ENCODE data around the gene ACTG1. TPM values are rescaled to one million over a fixed set of nuclear protein-coding genes. Genes with fewer than 3 reads are reported as not detected.

Gene ACTG1
- total RNA-seq, 1 donor from 2014 or later: 2,441 TPM

- TF ChIP-seq POLR2AphosphoS5 (IDR thresholded peaks at IDR 0.05; ENCODE audit: insufficient read depth in 1 of 2, low read depth in 1 of 2) (no peak), POLR2A (IDR thresholded peaks at IDR 0.05) (no peak), CTCF (IDR thresholded peaks at IDR 0.05) (no peak)
- Histone ChIP-seq H3K4me1 (peaks cover 10% of the 10 kb centered on the region), H3K27ac (no peak overlapping the region), H3K9me3 (no peaks in the 10 kb centered on the region), H3K4me3 (no peak overlapping the region), H3K36me3 (no peaks in the 10 kb centered on the region), H3K27me3 (no peaks in the 10 kb centered on the region)
- intact Hi-C loops (cut with DNase I): no loop called here
- DNase-seq (ENCODE audit: extremely low spot score in 2 of 2): no peak
Measured at GRCh38 chr17:81466564-81467472, 45.8 kb downstream of the ACTG1 start.

- H3K27ac ChIP-seq: no peak overlapping the region
- no peaks in the 10 kb centered on the region for H3K36me3 ChIP-seq
- H3K9me3 ChIP-seq: no peaks in the 10 kb centered on the region
- peaks cover 3% of the 10 kb centered on the region for H3K4me1 ChIP-seq
- no peaks in the 10 kb centered on the region for H3K27me3 ChIP-seq
- intact Hi-C loops (cut with DNase I): no loop called here
- DNase-seq (ENCODE audit: extremely low spot score in 2 of 2): no peak
- TF ChIP-seq POLR2AphosphoS5 (IDR thresholded peaks at IDR 0.05; ENCODE audit: insufficient read depth in 1 of 2, low read depth in 1 of 2): no peak
- TF ChIP-seq POLR2A (IDR thresholded peaks at IDR 0.05): no peak
- no peak for TF ChIP-seq CTCF (IDR thresholded peaks at IDR 0.05)
- H3K4me3 ChIP-seq: no peak overlapping the region
Measured at GRCh38 chr17:81465910-81466309, 46.7 kb downstream of the ACTG1 start.

GRCh38 chr17:81464586-81464985, 48.0 kb downstream of the ACTG1 start:
- Histone ChIP-seq H3K27me3 (no peaks in the 10 kb centered on the region), H3K27ac (no peak overlapping the region), H3K9me3 (no peaks in the 10 kb centered on the region), H3K4me1 (no peaks in the 10 kb centered on the region), H3K4me3 (no peak overlapping the region), H3K36me3 (no peaks in the 10 kb centered on the region)
- intact Hi-C loops (cut with DNase I): no loop called here
- TF ChIP-seq CTCF (IDR thresholded peaks at IDR 0.05) (no peak), POLR2AphosphoS5 (IDR thresholded peaks at IDR 0.05; ENCODE audit: insufficient read depth in 1 of 2, low read depth in 1 of 2) (no peak), POLR2A (IDR thresholded peaks at IDR 0.05) (no peak)
- DNase-seq (ENCODE audit: extremely low spot score in 2 of 2): no peak

GRCh38 chr17:81463506-81463905, 49.1 kb downstream of the ACTG1 start:
- no peaks in the 10 kb centered on the region for H3K36me3 ChIP-seq
- H3K27me3 ChIP-seq: no peaks in the 10 kb centered on the region
- H3K9me3 ChIP-seq: no peaks in the 10 kb centered on the region
- intact Hi-C loops (cut with DNase I): no loop called here
- TF ChIP-seq CTCF (IDR thresholded peaks at IDR 0.05) (no peak), POLR2A (IDR thresholded peaks at IDR 0.05) (no peak), POLR2AphosphoS5 (IDR thresholded peaks at IDR 0.05; ENCODE audit: insufficient read depth in 1 of 2, low read depth in 1 of 2) (no peak)
- DNase-seq (ENCODE audit: extremely low spot score in 2 of 2): no peak
- H3K4me3 ChIP-seq: no peak overlapping the region
- H3K27ac ChIP-seq: no peak overlapping the region
- H3K4me1 ChIP-seq: no peaks in the 10 kb centered on the region

- DNase-seq (ENCODE audit: extremely low spot score in 2 of 2): no peak
- Histone ChIP-seq H3K27ac (no peak overlapping the region), H3K9me3 (no peaks in the 10 kb centered on the region), H3K36me3 (no peaks in the 10 kb centered on the region), H3K27me3 (no peaks in the 10 kb centered on the region), H3K4me1 (no peaks in the 10 kb centered on the region), H3K4me3 (no peak overlapping the region)
- intact Hi-C loops (cut with DNase I): no loop called here
- no peak for TF ChIP-seq CTCF (IDR thresholded peaks at IDR 0.05)
- no peak for TF ChIP-seq POLR2A (IDR thresholded peaks at IDR 0.05)
- TF ChIP-seq POLR2AphosphoS5 (IDR thresholded peaks at IDR 0.05; ENCODE audit: insufficient read depth in 1 of 2, low read depth in 1 of 2): no peak
Measured at GRCh38 chr17:81462506-81463125, 50.0 kb downstream of the ACTG1 start.

All from vagina (tissue), 2 donors.